Measurements from ENCODE around the gene IQSEC3. TPM values are rescaled to one million over a fixed set of nuclear protein-coding genes. Genes with fewer than 3 reads are reported as not detected.

The IQSEC3 gene
- polyA plus RNA-seq, 1 experiment = not detected

DNA sequence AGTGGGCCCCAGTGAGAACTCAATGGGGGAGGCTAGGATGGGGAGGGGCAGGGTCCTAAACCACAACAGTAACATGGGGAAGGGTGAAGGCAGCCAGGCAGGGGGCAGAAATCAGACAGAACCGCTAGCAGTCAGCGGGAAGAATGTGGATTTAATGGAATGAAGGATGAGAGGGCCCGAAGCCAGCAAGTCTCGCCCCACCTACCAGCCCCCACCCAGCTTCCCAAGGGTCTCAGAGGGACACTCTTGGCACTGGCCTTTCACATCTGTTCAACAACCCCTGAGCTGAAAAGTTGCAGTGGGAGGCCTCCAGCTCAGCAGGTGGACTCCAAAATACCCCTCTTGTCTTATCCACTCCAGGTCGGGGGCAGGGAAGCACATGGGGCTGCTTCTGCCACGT lies 153.9 kb downstream of the IQSEC3 start:
- no peaks in the 10 kb centered on the region for H3K36me3 ChIP-seq (ENCODE audit: control insufficient read depth, insufficient read depth, low read length)
- H3K4me3 ChIP-seq (ENCODE audit: low read depth, low read length) = no peak overlapping the region
- ChIA-PET POLR2A (no interaction called here), CTCF (interaction anchor here (1.3 to 1.6 kb wide), 4 partner anchors 10 to 55 kb away, joined by 3 to 9 read pairs (median 4); no protein-coding TSS in a partner anchor)
- TF ChIP-seq, protein P1, sequence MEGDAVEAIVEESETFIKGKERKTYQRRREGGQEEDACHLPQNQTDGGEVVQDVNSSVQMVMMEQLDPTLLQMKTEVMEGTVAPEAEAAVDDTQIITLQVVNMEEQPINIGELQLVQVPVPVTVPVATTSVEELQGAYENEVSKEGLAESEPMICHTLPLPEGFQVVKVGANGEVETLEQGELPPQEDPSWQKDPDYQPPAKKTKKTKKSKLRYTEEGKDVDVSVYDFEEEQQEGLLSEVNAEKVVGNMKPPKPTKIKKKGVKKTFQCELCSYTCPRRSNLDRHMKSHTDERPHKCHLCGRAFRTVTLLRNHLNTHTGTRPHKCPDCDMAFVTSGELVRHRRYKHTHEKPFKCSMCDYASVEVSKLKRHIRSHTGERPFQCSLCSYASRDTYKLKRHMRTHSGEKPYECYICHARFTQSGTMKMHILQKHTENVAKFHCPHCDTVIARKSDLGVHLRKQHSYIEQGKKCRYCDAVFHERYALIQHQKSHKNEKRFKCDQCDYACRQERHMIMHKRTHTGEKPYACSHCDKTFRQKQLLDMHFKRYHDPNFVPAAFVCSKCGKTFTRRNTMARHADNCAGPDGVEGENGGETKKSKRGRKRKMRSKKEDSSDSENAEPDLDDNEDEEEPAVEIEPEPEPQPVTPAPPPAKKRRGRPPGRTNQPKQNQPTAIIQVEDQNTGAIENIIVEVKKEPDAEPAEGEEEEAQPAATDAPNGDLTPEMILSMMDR (IDR thresholded peaks at IDR 0.05; ENCODE audit: insufficient read depth, low read depth, low read length) = no peak
- DNase-seq (ENCODE audit: low read depth) = no peak
- peaks cover 8% of the 10 kb centered on the region for H3K27me3 ChIP-seq (ENCODE audit: control insufficient read depth, insufficient read depth, low read length)

DNA sequence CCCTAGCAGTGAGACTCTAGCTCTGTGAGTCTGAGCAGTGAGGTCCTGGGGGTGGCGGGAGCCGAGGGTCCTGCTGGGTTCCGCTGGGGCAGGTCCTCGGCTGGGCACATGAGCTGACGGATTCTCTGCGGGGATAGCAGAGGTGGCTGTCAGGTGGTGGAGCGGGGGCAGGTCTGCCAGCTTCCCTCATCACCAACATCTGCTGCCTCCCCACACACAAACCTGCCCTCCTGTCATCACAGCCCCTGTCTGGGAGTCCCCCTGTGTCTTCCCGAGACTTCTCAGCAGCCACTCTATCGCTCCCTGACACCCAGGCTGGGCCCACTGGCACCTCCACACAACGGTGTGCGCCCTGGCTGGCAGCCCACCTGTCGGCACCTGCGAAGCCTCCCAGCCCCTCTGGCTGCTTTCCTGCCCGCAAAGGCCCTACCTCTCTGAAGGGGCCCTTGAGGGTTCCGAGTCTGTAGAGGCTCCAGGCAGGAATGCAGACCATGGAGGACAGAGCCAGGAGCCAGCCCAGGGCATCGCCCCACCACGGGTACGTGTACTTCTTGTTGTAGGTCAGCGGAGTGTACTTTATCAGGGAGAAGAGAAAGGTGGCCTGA lies 154.5 kb downstream of the IQSEC3 start:
- no peaks in the 10 kb centered on the region for H3K36me3 ChIP-seq (ENCODE audit: control insufficient read depth, insufficient read depth, low read length)
- H3K27me3 ChIP-seq (ENCODE audit: control insufficient read depth, insufficient read depth, low read length) = peaks cover 5% of the 10 kb centered on the region
- no peak for DNase-seq (ENCODE audit: low read depth)
- CTCF ChIA-PET = interaction anchor here (1.3 to 1.6 kb wide), 3 partner anchors 9 to 55 kb away, joined by 3 to 9 read pairs (median 5); no protein-coding TSS in a partner anchor
- H3K4me3 ChIP-seq (ENCODE audit: low read depth, low read length) = no peak overlapping the region
- TF ChIP-seq, protein P1 (IDR thresholded peaks at IDR 0.05; ENCODE audit: insufficient read depth, low read depth, low read length) = no peak
- POLR2A ChIA-PET = no interaction called here

DNA sequence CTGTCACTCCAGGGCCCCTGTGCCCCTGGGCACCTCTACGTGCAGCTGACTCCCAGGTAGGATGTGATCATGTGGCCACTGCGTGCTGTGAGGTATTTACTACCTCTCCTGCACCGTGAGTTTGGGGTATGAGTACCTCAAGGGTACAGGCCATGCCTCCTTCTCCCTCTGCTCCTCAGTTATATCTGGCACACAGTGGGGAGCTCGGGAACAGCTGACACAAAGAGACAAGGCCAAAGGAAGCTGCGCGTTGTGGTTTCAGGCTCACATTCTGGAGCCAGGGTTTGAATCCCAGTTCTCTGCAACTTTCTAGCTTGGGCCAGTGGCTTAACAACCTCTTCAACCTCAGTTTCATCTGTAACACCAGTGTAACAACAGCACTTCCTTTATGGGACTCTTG lies 155.2 kb downstream of the IQSEC3 start:
- TF ChIP-seq, protein P1 (IDR thresholded peaks at IDR 0.05; ENCODE audit: insufficient read depth, low read depth, low read length) = no peak
- H3K27me3 ChIP-seq (ENCODE audit: control insufficient read depth, insufficient read depth, low read length) = peaks cover 7% of the 10 kb centered on the region
- ChIA-PET POLR2A (no interaction called here), CTCF (interaction anchor here (1.3 to 2.1 kb wide), 2 partner anchors 12 to 33 kb away, joined by 3 to 6 read pairs; no protein-coding TSS in a partner anchor)
- DNase-seq (ENCODE audit: low read depth) = no peak
- H3K36me3 ChIP-seq (ENCODE audit: control insufficient read depth, insufficient read depth, low read length) = no peaks in the 10 kb centered on the region
- H3K4me3 ChIP-seq (ENCODE audit: low read depth, low read length) = no peak overlapping the region

DNA sequence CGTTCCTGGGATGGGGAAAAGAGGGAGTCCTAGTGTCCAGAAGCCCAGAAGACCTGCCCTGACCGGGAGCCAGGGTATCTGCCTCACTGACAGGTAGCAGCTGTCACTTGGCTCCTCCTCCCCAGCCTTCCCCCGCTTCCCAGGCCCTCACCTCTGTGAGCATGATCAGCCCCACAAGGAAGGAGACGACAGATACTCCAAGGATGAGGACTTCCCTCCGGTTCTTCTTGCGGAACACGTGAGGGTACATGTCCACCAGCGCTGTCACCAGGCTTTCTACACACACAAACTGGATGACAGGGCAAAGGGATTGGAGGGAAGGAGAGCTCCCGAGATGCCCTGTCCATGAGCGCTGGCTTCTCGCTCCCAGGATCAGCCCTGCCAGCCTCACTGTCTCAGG lies 157.3 kb downstream of the IQSEC3 start:
- Histone ChIP-seq H3K36me3 (ENCODE audit: control insufficient read depth, insufficient read depth, low read length) (no peaks in the 10 kb centered on the region), H3K4me3 (ENCODE audit: low read depth, low read length) (no peak overlapping the region), H3K27me3 (ENCODE audit: control insufficient read depth, insufficient read depth, low read length) (peaks cover 10% of the 10 kb centered on the region)
- ChIA-PET POLR2A (no interaction called here), CTCF (interaction anchor here (2.1 kb wide), 1 partner anchor 9 kb away, joined by 6 read pairs; no protein-coding TSS in a partner anchor)
- TF ChIP-seq, protein P1 (IDR thresholded peaks at IDR 0.05; ENCODE audit: insufficient read depth, low read depth, low read length) = no peak
- DNase-seq (ENCODE audit: low read depth) = no peak

DNA sequence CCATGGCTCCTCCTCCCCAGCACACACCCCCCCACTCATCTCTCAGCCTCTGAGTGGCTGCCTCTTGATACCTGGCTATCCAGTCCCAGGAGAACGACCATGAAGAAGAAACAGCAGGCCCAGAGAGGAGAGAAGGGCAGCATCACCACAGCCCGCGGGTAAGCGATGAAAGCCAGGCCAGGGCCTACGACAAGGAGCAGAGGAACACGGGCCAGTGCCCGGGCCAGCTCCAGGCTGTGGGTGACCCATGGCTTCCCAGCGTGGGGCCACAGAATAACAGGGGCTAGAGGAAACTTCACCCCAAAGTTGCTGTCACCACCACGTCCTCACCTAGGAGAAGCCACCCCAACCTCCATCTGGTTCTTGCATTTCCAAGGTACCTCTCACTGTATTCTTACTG lies 157.8 kb downstream of the IQSEC3 start:
- TF ChIP-seq, protein P1 (IDR thresholded peaks at IDR 0.05; ENCODE audit: insufficient read depth, low read depth, low read length) = no peak
- Histone ChIP-seq H3K4me3 (ENCODE audit: low read depth, low read length) (no peak overlapping the region), H3K27me3 (ENCODE audit: control insufficient read depth, insufficient read depth, low read length) (peaks cover 10% of the 10 kb centered on the region), H3K36me3 (ENCODE audit: control insufficient read depth, insufficient read depth, low read length) (no peaks in the 10 kb centered on the region)
- ChIA-PET CTCF (no interaction called here), POLR2A (no interaction called here)
- DNase-seq (ENCODE audit: low read depth) = no peak

Data from BJ (cell line).